GM20431 (cell line): ENCODE measurements around the gene SLC22A31.

Source experiments
- in situ Hi-C: fragments of 300-500 bp; cut with MseI, MboI; formaldehyde crosslinking; loops from one replicate; pipeline ENCODE4 v1.15.0; 2020; ENCODE audit warnings: low sequenced_read_pairs; ENCODE audit not compliant: unreplicated experiment

SLC22A31 gene

DNA sequence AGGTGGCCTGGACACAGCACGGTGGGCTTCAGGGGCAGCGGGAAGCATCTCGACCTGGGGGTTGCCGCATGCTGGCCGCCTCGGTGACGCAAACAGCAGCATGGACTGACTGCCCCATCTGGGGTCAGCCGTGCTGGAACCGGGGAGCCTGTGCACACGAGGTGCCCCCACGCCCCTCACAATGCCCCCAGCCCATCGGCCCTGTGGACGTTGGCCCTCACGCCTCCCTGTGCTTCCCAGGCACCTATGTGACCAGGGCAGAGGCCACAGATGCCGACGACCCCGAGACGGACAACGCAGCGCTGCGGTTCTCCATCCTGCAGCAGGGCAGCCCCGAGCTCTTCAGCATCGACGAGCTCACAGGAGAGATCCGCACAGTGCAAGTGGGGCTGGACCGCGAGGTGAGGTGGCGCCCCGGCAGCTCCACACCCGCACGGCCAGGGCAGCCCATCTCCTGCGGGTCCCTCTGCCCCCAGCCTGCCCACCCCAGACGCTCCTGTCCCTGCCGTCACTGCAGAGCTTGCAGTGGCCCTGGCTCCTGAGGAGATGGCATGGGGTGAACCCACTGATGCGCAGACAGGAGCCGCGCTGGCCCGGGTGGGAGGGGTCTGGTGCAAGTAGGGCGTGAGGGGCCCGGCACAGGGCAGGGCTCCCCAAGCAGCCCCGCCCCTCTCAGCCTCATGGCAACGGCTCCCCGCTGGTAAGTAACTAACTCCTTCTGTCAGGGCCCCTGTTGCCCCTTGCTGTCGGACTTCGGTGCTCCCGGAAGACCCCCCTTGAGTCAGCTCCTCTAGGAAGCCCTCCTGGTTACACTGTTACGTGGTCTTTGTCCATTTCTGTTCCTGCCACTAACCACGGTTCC, 15.2 kb downstream of the SLC22A31 start:
- in situ Hi-C loops: no loop called here

- in situ Hi-C loops: no loop called here
These were observed 15.7 kb downstream of the SLC22A31 start for GRCh38 chr16:89184677-89184932.

- in situ Hi-C loops: no loop called here
These were observed 16.2 kb downstream of the SLC22A31 start for GRCh38 chr16:89183975-89184676.

- in situ Hi-C loops: no loop called here
These were observed 16.9 kb downstream of the SLC22A31 start for GRCh38 chr16:89183463-89183862.

DNA sequence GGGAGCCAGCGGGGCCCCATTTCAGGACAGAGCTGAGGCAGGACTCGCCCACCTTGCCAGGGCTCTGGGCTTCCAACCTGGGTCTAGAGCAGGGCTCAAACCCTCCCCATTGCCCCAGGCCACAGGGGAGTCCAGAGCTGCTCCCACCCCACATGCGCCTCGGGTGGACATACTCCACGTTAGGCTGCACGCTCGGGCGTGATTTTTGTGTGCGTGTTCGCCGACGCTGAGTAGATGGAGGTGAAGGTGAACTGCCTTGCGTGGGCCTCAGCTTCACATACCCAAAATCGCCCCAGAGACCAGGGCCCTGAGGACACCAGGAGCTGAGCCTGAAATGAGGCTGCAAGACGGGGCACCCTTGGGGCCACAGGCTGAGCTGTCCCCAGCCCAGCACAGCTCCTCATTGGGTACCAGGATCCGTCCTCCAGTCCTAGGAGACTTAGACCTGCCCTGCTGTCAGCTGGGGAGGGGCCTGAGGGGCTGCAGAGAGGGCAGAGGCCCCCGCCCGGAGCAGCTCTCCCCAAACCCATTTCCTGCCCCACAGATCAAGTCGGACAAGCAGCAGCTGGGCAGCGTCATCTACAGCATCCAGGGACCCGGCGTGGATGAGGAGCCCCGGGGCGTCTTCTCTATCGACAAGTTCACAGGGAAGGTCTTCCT, 20.6 kb downstream of the SLC22A31 start:
- in situ Hi-C loops: no loop called here

DNA sequence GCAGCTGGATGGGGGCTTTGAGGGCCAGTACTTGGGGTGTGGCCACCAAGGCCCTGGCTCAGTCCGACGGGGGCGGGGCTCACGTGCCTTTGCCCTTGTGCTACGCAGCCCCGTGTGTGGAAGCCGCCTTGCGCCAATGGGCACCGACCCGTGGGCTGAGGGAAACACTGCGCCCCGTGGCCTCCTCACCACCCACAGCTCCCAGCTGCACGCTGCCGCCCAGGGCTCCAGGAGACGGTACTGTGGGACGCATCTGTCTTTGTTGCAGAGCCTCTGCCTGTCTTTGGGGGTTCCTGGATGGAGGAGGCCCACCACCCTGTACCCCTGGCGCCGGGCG, 21.2 kb downstream of the SLC22A31 start:
- in situ Hi-C loops: no loop called here

- in situ Hi-C loops: no loop called here
These were observed 21.7 kb downstream of the SLC22A31 start for GRCh38 chr16:89178453-89179147.

- in situ Hi-C loops: no loop called here
These were observed 22.8 kb downstream of the SLC22A31 start for GRCh38 chr16:89177501-89177900.

GRCh38 chr16:89176717-89177116, 23.6 kb downstream of the SLC22A31 start:
- in situ Hi-C loops: no loop called here

DNA sequence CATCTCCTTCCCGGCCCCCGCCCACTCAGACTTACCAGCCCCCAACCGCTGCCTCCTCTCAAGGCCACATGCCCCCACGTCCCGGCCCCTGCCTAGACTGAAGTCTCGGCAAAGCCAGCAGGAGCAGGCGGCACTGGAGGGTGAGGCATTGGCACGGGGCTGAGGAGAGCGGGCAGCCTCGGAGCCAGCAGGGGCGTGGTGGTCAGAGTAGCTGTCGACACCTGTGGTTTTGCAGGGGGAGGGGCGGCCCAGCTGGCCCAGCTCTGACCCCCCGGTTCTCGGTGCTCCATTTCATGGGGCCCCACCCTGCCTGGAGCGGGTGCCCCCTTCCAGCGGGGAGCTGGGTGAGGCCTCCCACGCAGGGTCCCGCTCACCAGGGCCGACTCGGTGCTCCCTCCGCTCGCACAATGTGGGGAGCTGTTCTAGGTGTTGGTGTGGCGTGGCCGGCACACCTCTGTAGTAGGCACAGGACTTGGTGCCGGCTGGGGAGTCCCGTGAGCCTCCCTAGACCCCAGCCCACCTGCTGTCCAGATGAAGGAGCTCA, 24.1 kb downstream of the SLC22A31 start:
- in situ Hi-C loops: no loop called here

DNA sequence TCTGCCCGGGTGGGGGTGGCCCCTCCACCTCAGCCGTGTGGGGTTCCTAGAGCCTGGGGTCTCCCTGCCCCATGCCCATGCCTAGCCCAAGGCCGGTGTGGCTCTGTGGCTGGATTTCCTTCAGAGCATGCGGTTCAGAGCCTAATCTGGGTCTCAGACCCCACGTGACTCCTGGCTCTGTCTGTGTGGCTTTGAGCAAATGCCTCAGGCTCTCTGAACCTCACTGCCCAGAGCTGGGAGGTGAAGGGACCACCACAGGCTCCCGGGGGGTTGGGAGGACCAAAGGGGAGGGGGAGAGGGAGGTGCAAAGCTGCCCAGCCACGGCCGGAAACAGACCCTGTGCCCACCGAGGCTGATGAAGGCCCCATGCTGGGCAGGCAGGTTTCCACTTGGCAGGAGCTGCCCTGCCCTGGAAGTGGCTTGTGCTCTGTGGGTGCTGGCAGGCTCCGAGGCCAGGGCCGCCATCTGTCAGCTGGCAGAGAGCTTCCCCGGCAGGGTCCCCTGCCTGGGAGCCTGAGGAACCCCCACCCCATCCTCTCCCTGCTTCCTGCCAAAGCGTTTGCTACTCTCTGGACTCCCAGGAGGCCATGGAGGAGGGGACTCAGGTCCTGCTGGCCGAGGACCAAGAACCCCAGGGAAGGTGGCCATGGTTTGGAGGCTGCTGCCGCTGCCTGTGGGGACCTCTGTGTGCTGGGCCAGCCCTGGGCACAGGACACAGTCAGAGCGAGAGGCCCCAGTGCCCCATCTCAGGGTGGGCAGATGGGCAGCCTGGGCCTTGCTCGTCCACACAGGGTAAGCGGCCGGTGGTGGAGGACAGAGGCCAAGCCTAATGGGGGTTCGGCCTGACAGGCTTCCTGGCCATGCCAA, 24.8 kb downstream of the SLC22A31 start:
- in situ Hi-C loops: no loop called here

DNA sequence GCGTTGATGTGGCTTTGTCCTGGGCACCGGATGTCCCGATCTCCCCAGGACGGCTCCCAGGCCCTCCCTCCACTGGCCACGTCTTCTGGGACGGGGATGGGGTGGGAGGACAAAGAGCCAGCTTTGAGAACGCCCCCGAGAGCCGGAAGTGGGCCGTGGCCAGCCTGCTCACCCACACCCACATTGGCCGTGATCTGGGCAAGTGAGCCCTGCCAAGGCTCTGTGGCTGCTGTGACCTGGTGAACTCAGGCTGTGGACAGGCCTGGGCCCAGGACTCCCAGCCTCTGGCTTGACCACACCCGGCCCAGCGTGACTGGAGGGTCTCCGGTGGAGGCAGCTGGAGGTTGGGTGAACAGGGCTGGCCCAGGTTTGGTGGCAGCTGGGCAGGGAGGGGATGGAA, 25.5 kb downstream of the SLC22A31 start:
- in situ Hi-C loops: no loop called here

GRCh38 chr16:89174055-89174827, 26.1 kb downstream of the SLC22A31 start:
- in situ Hi-C loops: no loop called here

DNA sequence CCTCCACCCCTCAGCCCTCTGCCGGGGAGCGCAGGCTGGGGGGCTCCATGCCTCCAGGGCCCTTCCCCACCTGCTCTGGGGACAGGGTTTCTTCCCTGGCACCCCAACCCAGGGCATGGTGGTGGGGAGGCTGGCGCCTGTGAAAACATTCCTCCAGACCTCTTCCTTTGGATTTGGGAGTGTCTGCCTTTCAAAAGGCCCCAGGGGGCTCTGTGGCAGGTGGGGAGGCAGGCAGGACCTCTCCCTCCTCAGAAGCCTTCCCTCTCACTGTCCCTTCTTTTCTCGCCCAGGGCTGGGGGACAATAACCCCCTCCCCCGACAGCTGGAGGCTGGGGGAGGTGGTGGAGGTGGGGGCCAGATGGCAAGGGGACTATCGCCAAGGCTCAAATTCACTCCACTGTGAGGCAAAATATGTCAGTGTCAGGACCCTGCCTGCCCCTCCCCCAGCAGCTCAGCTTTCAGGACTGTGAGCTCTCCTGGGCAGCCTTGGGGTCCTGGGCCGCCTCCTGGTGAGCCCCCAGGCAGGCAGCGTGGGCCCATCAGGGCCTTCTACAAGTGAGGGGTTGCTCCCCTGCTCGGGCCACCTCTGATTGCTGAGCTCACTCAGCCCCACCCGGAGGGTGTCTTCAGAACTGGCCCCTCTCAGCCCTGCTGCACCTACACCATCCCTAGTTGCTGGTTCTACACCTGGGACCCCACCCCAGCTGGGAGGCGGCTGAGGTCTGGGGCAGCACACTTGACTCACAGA, 27.0 kb downstream of the SLC22A31 start:
- in situ Hi-C loops: no loop called here

DNA sequence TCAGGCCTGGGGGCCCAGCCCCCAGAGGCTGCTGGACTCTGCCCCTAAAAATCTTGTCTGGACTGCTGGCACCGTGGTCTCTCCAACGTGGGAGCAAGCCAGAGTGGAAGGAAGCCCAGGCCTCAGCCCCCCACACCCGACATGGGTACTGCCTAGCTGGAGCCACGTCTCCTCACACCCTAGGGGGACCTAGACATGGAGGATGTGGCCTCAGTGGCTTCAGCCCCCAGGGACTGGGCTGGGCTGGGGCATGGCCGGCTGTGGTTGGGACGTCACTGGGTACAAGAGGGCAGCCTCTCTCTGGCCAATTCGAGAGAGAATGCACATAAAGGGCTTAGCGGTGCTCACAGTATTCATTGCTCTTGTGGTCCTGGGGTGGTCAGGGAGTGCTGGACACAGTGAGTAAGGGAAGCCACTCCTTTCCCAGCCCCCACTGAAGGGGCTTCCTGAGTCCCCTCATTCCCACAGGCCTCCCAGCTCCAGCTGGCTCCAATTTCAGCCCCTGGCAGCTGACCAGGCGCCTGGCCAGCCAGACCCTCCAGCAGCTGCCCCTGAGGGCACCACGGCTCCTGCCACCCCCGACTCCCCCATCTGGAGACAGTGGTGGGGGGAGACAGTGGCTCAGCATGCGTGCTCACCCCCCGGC, 27.7 kb downstream of the SLC22A31 start:
- in situ Hi-C loops: no loop called here

DNA sequence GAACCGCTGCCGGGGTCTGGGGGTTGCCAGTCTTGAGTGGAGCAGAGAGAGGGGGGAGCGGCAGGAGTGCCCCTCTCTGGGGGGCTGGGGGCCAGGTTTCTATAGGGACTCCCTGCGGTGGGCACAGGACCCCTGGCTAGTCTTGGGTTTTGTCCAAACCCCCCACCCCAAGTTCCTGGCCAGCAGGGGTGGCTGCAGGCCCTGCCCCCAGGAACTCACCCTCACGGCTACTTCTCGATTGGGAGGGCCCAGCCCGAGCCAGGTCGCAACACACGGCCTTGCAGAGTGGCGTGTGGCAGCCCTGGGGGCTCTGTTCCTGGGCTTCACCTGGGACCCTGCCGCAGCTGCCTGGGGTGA, 28.2 kb downstream of the SLC22A31 start:
- in situ Hi-C loops: no loop called here

GRCh38 chr16:89171216-89172170, 28.8 kb downstream of the SLC22A31 start, which contains the start of gene CDH15:
TSS of gene CDH15 (plus strand) at chr16:89171748. CDS start at chr16:89171832, 84 bp downstream.
- in situ Hi-C loops: no loop called here
